ENCODE measurements around the gene SMARCA1.
"Not testable (repeated sequence)": the region's sequence is repeated elsewhere in the genome, so short reads cannot be mapped to it uniquely, and the experiment has no call there.

Gene SMARCA1

GRCh38 chrX:129523079-129523911, at the start of gene SMARCA1:
Gene SMARCA1, minus strand, starts transcription at chrX:129523490. Its CDS starts 120 bp downstream, at chrX:129523370.
- DNase-seq, result no peak

DNA sequence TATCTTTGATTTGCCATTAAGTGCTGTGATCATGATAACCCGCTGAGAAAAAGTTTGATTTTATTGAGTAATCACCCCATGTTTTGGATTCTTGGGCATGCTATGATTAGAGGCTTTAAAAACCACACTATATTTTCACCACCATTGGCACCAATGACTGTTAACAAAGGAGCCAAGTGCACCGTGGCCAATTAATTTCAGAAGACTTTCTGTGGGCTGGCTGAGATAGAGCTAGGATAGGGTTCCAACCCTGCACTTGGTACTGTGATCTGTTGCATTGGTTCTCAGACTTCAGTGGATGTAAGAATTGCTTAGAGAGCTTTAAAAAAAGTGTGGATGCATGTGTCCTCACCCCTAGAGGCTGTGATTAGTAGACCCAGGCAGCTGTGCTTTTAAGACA, 49.1 kb upstream of the SMARCA1 start:
- no peak for DNase-seq

DNA sequence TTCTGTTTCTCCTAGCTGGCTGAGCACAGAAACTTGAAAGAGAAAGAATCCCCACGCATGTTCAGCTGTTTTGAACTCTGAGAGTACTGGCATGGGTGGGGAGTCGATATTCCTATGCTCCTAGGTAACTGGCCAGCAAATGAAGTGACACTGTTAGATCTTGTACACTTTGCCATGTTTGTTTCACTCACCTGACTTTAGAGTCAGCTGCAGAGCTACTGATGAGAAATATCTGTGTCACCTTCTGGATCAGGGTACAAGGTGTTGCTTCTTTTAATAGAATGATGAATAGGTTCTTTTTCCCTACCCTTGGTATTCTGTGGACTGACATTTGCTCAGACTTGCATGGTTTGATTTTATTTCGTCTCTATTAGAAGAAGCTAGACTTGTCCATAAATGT, 45.1 kb upstream of the SMARCA1 start:
- DNase-seq, result no peak

GRCh38 chrX:129566073-129566472, 42.8 kb upstream of the SMARCA1 start:
- no peak for DNase-seq

DNA sequence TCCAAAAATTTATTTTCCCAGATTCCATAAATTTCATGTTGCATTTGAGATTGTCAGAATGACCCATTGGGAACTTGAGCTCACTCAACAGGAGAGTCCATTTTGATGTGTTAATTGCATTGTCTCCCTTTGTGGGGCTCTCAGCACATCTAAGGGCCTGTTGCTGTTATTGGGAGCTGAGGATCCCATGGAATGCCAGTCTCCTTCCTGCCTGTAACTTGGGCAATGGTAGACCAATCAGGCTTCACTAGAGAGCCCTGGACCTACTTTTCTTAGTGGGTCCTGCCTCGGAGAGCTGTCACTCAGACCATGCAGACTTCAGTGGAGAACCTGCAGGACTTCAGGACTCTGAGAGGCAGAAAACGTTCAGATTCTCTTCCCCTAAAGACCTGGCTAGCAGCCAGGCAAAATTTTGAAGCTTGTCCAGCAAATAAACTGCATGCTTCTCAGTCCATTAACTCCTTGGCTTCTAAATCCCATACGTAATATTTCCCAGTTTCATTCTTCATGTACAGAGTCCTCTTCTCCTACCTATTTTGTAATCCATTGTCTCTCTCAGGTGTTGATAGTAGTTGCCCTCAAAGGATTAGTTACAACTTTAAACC, 41.9 kb upstream of the SMARCA1 start:
- DNase-seq, result no peak

DNA sequence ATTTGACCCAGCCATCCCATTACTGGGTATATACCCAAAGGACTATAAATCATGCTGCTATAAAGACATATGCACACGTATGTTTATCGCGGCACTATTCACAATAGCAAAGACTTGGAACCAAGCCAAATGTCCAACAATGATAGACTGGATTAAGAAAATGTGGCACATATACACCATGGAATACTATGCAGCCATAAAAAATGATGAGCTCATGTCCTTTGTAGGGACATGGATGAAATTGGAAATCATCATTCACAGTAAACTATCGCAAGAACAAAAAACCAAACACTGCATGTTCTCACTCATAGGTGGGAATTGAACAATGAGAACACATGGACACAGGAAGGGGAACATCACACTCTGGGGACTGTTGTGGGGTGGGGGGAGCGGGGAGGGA, 41.1 kb upstream of the SMARCA1 start:
- not testable (repeated sequence) for DNase-seq

- no peak for DNase-seq
Observed at GRCh38 chrX:129561453-129561852, 38.2 kb upstream of the SMARCA1 start.

- DNase-seq, result no peak
Observed at GRCh38 chrX:129559783-129560182, 36.5 kb upstream of the SMARCA1 start.

- no peak for DNase-seq
Observed at GRCh38 chrX:129557844-129558480, 34.7 kb upstream of the SMARCA1 start.

DNA sequence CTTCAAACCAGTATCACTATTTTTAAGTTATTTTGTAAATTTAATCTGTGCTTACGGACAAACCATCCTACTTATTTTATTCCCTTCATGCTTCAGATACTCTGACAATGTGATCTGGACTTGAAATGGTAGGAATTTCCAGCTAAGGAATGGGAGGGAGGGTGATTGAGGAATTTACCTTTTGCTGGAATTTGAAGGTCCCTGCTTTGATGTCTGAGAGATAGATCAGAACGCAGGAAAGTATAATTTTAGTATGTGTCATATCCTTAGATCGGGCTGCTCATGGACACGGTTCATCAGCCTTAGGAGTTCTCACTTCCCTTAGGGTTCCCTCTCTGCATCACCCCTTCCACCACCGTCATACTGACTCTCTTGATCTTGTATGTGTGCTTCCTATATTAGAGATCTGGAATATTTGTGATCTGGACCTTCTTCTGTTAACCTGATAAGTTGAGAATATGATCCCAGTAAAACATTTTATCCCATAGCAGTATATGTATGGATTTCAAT, 33.6 kb upstream of the SMARCA1 start:
- no peak for DNase-seq

DNA sequence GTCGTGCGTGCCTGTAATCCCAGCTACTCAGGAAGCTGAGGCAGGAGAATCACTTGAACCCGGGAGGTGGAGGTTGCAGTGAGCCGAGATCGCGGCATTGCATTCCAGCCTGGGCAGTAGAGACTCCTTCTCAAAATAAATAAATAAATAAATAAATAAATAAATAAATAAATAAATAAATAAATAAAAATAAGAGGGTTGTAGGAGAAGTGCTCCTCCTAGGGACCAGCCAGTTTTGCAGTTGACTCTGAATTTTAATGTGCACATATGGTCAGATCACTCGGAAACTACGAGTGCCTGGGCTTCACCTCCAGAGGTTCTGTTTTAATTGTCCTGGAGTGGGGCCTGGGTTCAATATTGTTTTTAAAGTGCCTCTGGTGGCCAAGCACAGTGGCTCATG, 31.5 kb upstream of the SMARCA1 start:
- not testable (repeated sequence) for DNase-seq

DNA sequence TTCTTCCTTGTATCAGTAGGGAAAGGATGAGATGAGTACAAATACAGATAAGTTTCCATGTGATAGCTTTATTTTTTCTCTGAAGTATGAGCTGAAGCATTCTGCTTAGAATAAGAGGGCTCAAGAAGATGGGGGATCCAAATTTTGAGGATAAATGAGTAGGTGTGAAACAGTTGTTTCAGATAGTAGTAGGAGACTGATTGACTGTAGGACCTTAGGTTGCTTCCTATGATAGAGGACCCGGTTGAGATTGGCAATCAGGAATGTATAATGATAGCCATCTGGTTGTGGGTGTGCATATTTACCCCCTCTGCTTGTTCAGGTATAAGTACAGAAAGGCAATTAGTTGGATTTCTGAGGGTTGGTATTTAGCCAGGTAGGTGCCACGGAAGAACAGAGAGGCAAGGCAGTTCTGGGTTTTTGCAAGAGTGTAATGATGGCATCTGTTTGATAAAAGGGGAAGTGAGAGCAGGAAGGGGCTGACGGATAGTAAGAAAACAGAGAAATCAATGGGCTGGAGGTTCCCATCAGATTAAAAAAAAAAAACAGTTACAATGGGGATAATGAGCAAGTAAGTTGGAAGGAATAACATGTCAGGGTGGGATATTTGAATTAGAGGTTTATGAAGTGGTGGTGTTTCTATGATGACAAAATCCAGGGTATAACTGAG, 30.5 kb upstream of the SMARCA1 start:
- no peak for DNase-seq

DNA sequence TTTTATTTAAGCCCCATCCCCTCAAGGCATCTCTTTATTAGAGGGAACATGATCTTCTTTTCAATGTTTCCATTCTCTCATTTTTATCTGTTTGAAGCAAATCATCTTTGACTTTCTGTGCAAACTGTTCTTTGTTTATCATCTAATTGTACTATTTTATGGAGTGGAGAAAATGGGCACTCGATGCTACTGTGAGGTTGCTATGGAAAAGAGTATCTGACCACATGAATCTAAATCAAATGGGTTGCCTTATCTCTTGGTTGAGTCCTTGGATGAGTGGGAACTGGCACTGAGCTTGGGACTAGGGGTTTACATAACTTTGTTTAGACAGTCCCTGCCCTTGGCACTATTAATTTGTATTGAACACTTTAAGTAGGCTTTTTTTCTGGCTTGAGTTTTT, 25.8 kb upstream of the SMARCA1 start:
- no peak for DNase-seq

DNA sequence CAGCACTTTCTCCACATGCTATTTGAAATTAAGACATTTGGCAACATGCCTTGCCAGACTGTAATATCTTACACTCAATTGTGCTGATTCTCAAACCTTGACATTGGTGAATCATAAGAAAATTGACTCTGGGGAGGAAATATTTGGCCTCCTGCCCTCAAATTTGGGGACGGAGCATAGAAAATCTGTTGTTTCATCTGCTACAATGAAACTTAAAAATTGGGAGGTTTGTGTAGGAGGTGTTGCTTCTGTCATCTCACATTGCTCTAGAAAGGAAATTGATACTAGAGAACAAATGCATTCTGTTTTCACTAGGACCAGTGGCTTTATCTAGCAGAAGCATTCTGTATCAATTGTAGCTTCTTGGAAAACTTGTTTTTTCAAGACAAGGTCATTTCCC, 22.1 kb upstream of the SMARCA1 start:
- DNase-seq, result no peak

DNA sequence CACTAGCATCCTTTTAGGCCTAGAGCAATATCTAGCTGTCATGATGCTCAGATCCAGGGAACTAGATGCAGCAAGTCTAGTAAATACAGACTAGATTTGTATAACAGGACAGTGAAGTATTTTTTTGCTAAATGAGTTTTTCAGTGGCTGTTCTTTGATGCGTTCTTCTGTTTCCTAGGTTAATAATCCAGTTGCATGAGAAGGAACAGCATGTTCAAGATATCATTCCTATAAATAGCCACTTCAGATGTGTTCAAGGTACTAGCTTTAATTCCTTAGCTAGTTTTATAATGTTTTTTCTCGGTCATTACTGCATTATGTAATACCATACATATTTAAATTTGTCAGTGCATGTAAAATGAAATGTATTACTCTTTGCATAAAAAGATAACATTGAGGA, 21.5 kb upstream of the SMARCA1 start:
- no peak for DNase-seq

- peak; percentile 1 for DNase-seq
Observed at GRCh38 chrX:129540722-129541184, 17.5 kb upstream of the SMARCA1 start.

DNA sequence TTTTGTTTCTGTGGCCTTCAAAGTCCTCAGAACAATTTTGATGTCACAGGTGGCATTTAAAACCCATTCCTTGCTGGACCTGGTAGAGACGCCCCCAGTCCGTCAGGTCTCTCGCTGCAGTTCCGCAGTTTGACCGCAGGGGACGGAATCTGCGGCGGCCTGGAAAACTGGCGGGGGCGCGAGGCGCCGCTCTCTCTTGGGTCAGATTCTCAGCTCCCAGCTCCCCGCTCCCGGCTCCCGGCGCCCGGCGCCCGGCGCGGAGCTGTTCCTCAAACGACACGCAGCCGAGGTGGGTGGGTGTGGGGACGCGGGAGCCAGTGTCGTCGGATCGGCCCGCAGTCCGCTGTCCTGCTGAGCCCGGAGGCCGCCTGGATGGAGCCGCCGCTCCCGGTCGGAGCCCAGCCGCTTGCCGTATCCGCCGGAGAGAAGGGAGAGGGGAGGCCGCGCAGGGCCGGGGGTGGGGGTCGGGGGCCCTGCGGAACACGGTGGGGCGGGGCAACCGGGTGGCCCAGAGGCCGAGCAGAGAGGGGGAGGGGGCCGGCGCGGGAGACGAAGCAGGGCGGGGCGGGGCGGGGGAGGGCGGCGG, 16.9 kb upstream of the SMARCA1 start, which contains the start of gene OCRL:
OCRL (plus strand) TSS at position 192 of the 586 bp plus-strand sequence; CDS start at position 373, 181 bp downstream.
- DNase-seq, result peak; percentile 34

- no peak for DNase-seq
Observed at GRCh38 chrX:129534816-129535578, 11.7 kb upstream of the SMARCA1 start.

GRCh38 chrX:129531132-129531531, 7.8 kb upstream of the SMARCA1 start:
- DNase-seq, result no peak

DNA sequence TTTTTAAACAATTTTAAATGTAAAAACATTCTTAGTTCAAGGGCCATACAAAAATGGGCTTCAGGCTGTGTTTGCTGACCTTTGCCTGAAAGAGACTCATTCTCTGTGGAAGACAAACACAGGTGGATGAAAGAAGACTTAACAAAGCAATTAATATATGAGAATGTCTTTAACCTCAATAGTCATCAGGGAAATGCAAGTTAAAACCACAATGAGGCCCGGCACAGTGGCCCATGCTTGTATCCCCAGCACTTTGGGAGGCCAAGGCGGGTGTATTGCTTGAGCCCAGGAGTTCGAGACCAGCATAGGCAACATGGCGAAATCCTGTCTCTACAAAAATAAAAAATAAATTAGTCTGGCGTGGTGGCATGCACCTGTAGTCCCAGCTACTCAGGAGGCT, 7.1 kb upstream of the SMARCA1 start:
- no peak for DNase-seq

GRCh38 chrX:129529685-129530281, 6.5 kb upstream of the SMARCA1 start:
- DNase-seq, result no peak

All from stimulated activated CD4-positive, alpha-beta T cell treated with anti-CD3 and anti-CD28 coated beads, Interleukin-12 subunit alpha, Interleukin-12 subunit beta, amount 100 ng/mL, for 4 hours (primary cell).